ENCODE measurements around the gene MYBPC2.

MYBPC2 gene

DNA sequence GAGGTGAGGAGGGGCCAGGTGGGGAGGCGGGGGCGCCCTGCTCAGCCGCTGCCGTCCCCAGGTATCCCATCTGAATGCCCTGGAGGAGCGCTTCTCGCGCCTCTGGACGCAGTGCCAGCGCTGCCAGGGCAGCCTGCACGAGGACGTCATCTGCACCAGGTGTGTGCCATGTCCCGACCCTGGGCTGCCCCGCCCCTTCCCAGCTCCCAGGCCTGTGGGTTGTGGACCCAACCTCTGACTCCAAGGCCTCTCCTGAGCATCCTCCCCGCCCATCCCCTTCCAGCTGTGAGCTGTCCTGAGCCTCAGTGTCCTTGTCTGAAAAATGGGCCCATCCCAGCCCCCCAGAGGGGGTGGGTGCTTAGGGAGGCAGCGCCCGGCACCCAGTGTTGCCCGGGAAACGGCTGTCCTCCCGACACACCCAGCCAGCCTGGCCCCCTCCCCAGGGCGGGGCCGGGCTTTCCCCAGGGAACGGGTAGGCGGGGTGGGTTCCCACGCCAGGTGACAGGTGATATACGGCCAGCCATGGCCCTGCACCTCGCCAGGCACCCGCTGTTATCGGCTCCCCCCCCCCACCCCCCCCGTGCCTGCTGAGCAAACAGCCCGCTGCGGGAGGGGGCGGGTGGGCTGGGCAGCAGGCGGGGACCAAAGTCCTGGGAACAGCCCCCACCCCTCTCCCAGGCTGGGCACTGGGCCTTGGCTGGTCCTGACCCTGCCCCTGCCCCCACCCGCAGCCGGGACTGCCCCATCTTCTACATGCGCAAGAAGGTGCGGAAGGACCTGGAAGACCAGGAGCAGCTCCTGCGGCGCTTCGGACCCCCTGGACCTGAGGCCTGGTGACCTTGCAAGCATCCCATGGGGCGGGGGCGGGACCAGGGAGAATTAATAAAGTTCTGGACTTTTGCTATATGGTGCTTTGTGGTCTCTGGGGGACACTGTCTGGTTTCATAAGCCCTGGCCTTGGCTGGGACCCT lies 15.3 kb upstream of the MYBPC2 start:
- TF ChIP-seq, protein P1, sequence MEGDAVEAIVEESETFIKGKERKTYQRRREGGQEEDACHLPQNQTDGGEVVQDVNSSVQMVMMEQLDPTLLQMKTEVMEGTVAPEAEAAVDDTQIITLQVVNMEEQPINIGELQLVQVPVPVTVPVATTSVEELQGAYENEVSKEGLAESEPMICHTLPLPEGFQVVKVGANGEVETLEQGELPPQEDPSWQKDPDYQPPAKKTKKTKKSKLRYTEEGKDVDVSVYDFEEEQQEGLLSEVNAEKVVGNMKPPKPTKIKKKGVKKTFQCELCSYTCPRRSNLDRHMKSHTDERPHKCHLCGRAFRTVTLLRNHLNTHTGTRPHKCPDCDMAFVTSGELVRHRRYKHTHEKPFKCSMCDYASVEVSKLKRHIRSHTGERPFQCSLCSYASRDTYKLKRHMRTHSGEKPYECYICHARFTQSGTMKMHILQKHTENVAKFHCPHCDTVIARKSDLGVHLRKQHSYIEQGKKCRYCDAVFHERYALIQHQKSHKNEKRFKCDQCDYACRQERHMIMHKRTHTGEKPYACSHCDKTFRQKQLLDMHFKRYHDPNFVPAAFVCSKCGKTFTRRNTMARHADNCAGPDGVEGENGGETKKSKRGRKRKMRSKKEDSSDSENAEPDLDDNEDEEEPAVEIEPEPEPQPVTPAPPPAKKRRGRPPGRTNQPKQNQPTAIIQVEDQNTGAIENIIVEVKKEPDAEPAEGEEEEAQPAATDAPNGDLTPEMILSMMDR (IDR thresholded peaks at IDR 0.05; ENCODE audit: low read depth, low read length, missing control alignments): no peak
- no peak for DNase-seq (ENCODE audit: low read depth)
- no peak overlapping the region; the same call in 1 of the 2 replicates for H3K4me3 ChIP-seq (ENCODE audit: low read depth, low read length)

DNA sequence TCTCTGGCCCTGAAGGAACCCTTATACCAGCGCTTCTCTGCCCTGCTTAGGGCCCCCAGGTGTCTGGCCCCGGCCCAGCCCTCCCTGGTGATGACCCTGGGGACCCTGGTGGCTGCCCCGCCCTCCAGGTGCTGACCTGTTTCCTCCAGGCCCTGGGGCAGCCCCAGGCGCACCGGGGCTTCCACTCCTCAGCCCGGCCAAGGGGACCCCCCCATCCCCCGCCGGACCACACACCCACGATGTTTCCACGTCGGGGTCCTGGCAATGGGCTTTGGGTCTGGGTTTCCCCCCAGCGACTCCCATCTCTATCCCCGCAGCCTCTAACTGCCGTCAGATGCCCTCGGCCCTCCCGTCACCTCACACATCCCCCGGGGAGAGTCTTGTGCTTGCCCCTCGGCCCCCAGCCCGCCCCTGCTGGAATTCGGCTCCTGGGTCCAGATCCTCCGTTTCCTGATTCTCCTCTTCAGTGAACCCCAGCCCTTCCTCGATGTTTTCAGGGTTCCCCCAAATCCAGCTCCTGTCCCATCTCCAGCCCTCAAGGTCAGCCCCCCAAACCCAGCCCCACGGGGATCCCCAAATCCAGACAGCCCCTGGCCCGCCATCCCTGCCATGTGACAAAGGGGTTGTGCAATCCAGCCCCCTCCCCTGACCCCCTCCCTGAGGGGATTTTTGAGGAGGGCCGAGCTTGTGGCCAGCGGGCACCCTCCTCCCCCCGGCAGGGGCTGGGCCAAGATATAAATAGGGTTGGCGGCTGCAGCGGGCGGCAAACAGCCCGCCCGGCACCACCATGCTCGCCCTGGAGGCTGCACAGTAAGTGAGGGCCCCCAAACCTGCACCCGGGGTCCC lies 14.3 kb upstream of the MYBPC2 start, which contains the start of gene SPIB:
TSS of gene SPIB (plus strand) at position 763 of the 846 bp plus-strand sequence. CDS start at position 788, 25 bp downstream.
- DNase-seq (ENCODE audit: low read depth): no peak
- H3K4me3 ChIP-seq (ENCODE audit: low read depth, low read length): peak within 1 kb of the TSS; percentile 64
- TF ChIP-seq, protein P1 (IDR thresholded peaks at IDR 0.05; ENCODE audit: low read depth, low read length, missing control alignments): no peak

DNA sequence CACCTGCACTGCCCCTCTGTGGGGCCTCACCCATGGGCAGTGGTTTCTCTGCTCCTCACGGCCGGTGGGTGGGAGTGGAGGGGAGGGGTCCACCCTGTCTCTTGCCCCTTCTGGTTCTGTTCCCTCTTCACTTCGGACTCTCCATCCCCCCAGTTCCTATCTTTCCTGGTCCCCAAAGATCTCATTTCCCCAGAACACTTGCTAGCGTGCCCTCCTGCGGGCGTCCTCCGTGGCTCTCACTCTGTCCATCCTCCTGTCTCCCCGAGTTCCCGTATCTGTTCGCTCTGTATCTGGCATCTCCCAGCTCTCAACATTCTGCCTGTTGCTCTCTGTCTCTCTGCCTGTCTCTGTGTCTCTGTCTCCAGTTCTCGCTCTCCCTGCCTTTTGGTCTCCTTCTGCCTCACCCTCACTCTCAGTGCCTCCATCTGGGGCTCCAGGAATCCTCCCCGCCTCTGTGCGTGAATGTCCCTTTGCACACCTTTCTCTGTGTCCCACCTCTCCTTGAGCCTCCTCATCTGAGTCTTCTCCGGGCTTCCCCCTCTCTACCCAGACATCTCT lies 13.6 kb upstream of the MYBPC2 start:
- peak overlapping the region; percentile 64 for H3K4me3 ChIP-seq (ENCODE audit: low read depth, low read length)
- no peak for DNase-seq (ENCODE audit: low read depth)
- TF ChIP-seq, protein P1 (IDR thresholded peaks at IDR 0.05; ENCODE audit: low read depth, low read length, missing control alignments): no peak

DNA sequence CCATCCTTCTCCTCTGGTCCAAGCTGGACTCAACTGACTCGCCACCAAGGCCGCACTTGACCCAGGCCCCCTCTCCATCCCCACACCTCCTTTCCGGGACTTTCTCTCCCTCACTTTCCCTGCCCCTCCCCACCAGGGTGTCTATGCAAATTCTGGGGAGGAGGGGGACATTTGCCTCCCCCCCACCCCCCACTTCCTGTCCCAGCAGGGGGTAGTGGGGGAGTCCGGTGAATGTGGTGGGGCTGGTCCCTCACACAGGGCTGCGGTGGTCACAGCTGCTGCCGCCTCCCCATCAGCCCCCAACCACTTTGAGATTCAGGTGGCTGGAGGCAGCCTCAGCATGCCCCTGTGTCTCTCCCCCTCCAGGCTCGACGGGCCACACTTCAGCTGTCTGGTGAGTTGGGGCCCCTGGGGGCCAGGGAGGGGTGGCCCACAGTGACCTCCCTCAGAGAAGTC lies 13.1 kb upstream of the MYBPC2 start:
- peak overlapping the region; percentile 64 for H3K4me3 ChIP-seq (ENCODE audit: low read depth, low read length)

DNA sequence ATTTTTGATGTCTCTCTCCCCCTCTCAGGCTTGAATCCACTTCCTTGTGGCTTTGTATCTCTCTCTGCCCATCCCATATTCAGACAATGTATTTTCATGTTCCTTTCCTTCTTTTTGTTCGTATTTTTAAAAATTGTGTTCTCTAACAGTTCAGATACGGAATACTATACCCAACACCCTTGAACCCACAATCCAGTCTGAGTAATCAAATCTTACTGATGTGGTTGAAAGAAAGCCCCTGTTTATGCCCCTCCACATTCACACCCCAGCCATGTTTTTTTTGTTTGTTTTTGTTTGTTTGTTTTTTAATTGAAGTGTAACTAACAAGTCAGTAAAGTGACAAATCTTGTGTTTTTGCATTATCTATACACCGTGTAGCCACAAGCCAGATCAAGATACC lies 12.6 kb upstream of the MYBPC2 start:
- peak overlapping the region; percentile 64 for H3K4me3 ChIP-seq (ENCODE audit: low read depth, low read length)
- DNase-seq (ENCODE audit: low read depth): no peak
- TF ChIP-seq, protein P1 (IDR thresholded peaks at IDR 0.05; ENCODE audit: low read depth, low read length, missing control alignments): no peak

More for the DNA sequence above, 13.1 kb upstream of the MYBPC2 start:
- TF ChIP-seq, protein P1 (IDR thresholded peaks at IDR 0.05; ENCODE audit: low read depth, low read length, missing control alignments): no peak
- no peak for DNase-seq (ENCODE audit: low read depth)

DNA sequence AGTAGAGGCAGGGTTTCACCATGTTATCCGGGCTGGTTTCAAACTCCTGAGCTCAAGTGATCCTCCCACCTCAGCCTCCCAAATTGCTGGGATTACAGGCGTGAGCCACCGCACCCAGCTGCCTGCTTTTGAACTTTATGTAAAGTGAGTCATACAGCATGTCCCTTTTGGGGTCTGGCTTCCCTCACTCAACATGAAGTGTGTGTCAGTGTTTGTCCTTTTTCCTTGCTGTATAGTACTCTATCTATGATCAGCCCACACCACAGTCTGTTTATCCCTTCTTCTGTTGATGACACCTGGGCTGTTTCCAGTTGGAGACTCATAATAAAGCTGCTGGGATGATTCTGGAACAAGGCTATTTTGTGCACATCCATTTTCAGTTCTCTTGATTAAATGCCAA lies 11.9 kb upstream of the MYBPC2 start:
- peak overlapping the region; percentile 64; the same call in 1 of the 2 replicates for H3K4me3 ChIP-seq (ENCODE audit: low read depth, low read length)
- TF ChIP-seq, protein P1 (IDR thresholded peaks at IDR 0.05; ENCODE audit: low read depth, low read length, missing control alignments): no peak
- DNase-seq (ENCODE audit: low read depth): no peak

Data from GM12864 (cell line).